ENCODE data around the gene LFNG.

LFNG gene

DNA sequence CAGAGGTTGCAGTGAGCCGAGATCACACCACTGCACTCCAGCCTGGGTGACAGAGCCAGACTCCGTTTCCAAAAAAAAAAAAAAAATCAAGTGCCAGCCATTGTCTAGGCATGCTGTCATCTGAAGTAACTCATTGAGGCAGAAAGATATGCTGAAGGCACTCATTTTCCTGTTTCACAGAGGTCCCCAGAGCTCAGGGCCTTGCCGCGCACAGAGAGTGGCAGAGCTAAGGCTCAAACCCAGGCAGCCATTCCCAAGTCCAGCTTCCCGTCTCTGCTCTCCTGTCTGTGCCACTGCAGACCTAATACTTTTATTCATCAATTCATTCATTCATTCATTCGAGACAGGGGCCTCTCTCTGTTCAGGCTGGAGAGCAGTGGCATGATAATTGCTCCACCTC, 46.8 kb upstream of the LFNG start:
- Histone ChIP-seq H4K12ac (ENCODE audit: low read depth, low read length) (no peak overlapping the region), H3K14ac (ENCODE audit: low read length) (no peak overlapping the region), H3K27ac (ENCODE audit: low read depth, low read length) (no peak overlapping the region), H3K9ac (ENCODE audit: low read length) (no peak overlapping the region), H4K91ac (ENCODE audit: low read depth, low read length) (no peak overlapping the region), H2BK5ac (ENCODE audit: low read depth, low read length, poor library complexity) (no peak overlapping the region), H3K79me1 (ENCODE audit: low read length) (peaks cover 5% of the 10 kb centered on the region), H4K8ac (ENCODE audit: low read depth, low read length) (no peak overlapping the region), H3K23ac (ENCODE audit: low read length) (no peak overlapping the region), H3K79me2 (ENCODE audit: control insufficient read depth, insufficient read depth, low read length, poor library complexity) (no peaks in the 10 kb centered on the region), H3K4me1 (ENCODE audit: control insufficient read depth in 1 of 2, insufficient read depth in 2 of 2, low read length in 2 of 2) (peaks cover 8 to 13% of the 10 kb centered on the region in 2 experiments), H3K18ac (ENCODE audit: low read length) (no peak overlapping the region), H2BK120ac (ENCODE audit: insufficient read depth, low read length, poor library complexity) (no peak overlapping the region), H3K27me3 (ENCODE audit: insufficient read depth, low read length) (no peaks in the 10 kb centered on the region), H3K4ac (ENCODE audit: low read depth, low read length) (no peak overlapping the region), H3K36me3 (ENCODE audit: control insufficient read depth in 1 of 2, insufficient read depth in 2 of 2, low read length in 2 of 2) (no peaks in the 10 kb centered on the region), H3K4me2 (ENCODE audit: low read length) (no peak overlapping the region), H2AFZ (ENCODE audit: insufficient read depth, low read length, poor library complexity) (no peak overlapping the region), H3K4me3 (ENCODE audit: low read depth, low read length) (no peak overlapping the region), H2BK12ac (ENCODE audit: low read length) (no peak overlapping the region), H2AK5ac (ENCODE audit: low read length) (no peak overlapping the region), H3K9me3 (ENCODE audit: insufficient read depth, low read depth, low read length) (peaks cover 4% of the 10 kb centered on the region)
- DNase-seq, result no peak
- no CpG with 5 or more reads among the region's 6 CpGs for WGBS (ENCODE audit: extremely low coverage, insufficient coverage, insufficient read length)

DNA sequence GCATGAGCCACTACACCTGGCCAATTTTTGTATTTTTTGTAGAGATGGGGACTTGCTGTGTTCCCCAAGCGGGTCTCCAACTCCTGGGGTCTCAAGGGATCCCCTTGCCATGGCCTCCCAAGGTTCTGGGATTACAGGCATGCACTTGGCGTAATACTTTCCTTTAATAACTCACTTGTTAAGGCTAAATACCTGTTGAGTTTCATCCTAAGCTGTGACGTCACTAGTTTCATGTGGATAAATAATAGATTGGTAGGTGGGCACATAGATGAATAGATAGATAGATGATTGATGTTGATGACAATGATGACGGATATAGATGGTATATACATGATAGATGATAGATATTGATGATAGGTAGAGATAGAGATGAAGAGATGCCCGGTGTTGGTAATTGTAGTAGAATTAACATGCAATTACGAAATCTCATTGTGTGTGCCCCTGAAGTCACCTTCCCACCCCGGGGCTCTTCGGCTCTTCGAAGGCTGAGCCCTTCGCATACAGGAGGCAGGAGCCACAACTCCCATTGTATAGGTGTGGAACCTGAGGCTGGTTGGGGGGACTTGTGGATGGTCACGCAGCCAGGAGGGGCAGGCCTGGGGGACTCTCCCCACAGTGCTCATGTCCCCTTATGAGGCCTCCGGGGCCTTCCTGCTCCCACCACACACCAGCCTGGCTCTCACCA, 45.9 kb upstream of the LFNG start:
- DNase-seq, result no peak
- Histone ChIP-seq H3K4ac (ENCODE audit: low read depth, low read length) (no peak overlapping the region), H4K91ac (ENCODE audit: low read depth, low read length) (no peak overlapping the region), H3K14ac (ENCODE audit: low read length) (no peak overlapping the region), H3K4me2 (ENCODE audit: low read length) (no peak overlapping the region), H3K27ac (ENCODE audit: low read depth, low read length) (no peak overlapping the region), H3K4me1 (ENCODE audit: control insufficient read depth in 1 of 2, insufficient read depth in 2 of 2, low read length in 2 of 2) (peaks cover 8% of the 10 kb centered on the region in 2 experiments), H3K79me1 (ENCODE audit: low read length) (peaks cover 5% of the 10 kb centered on the region), H3K18ac (ENCODE audit: low read length) (no peak overlapping the region), H3K9me3 (ENCODE audit: insufficient read depth, low read depth, low read length) (peaks cover 4% of the 10 kb centered on the region), H3K9ac (ENCODE audit: low read length) (no peak overlapping the region), H4K12ac (ENCODE audit: low read depth, low read length) (no peak overlapping the region), H3K4me3 (ENCODE audit: low read depth, low read length) (no peak overlapping the region), H2AK5ac (ENCODE audit: low read length) (no peak overlapping the region), H2BK120ac (ENCODE audit: insufficient read depth, low read length, poor library complexity) (no peak overlapping the region), H2BK5ac (ENCODE audit: low read depth, low read length, poor library complexity) (no peak overlapping the region), H3K36me3 (ENCODE audit: control insufficient read depth in 1 of 2, insufficient read depth in 2 of 2, low read length in 2 of 2) (no peaks in the 10 kb centered on the region), H4K8ac (ENCODE audit: low read depth, low read length) (no peak overlapping the region), H2AFZ (ENCODE audit: insufficient read depth, low read length, poor library complexity) (no peak overlapping the region), H3K79me2 (ENCODE audit: control insufficient read depth, insufficient read depth, low read length, poor library complexity) (no peaks in the 10 kb centered on the region), H3K23ac (ENCODE audit: low read length) (no peak overlapping the region), H2BK12ac (ENCODE audit: low read length) (no peak overlapping the region), H3K27me3 (ENCODE audit: insufficient read depth, low read length) (no peaks in the 10 kb centered on the region)
- 100% methylated on average over 2 of the region's 12 CpGs for WGBS (ENCODE audit: extremely low coverage, insufficient coverage, insufficient read length)

DNA sequence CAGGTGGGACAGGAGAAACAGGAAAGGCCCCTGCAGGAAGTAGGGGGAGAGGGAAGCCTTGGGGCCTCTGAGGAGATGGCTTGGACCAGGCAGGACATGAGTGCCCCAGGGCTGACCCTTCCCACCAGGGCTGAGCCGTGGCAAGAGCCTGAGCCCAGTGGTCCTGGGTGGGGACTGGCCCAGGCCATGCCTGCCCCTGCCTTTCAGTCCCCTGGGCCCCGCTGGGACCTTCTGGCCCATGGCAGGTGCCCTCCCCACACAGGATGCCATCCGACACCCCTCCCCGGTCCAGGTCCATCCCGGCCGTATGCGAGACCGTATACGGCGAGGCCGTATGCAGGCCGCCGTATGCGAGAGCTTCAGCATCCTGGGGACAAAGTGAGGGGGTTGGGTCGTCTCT, 45.4 kb upstream of the LFNG start:
- H3K79me2 ChIP-seq (ENCODE audit: control insufficient read depth, insufficient read depth, low read length, poor library complexity), result no peaks in the 10 kb centered on the region
- no peak overlapping the region for H3K4me3 ChIP-seq (ENCODE audit: low read depth, low read length)
- peaks cover 4% of the 10 kb centered on the region for H3K9me3 ChIP-seq (ENCODE audit: insufficient read depth, low read depth, low read length)
- H2BK5ac ChIP-seq (ENCODE audit: low read depth, low read length, poor library complexity), result no peak overlapping the region
- H3K27ac ChIP-seq (ENCODE audit: low read depth, low read length), result no peak overlapping the region
- H2BK12ac ChIP-seq (ENCODE audit: low read length), result no peak overlapping the region
- WGBS (ENCODE audit: extremely low coverage, insufficient coverage, insufficient read length), result no CpG with 5 or more reads among the region's 15 CpGs
- H3K36me3 ChIP-seq (ENCODE audit: control insufficient read depth in 1 of 2, insufficient read depth in 2 of 2, low read length in 2 of 2), result no peaks in the 10 kb centered on the region
- no peak overlapping the region for H3K4me2 ChIP-seq (ENCODE audit: low read length)
- H3K4me1 ChIP-seq (ENCODE audit: control insufficient read depth in 1 of 2, insufficient read depth in 2 of 2, low read length in 2 of 2), result peaks cover 8% of the 10 kb centered on the region in 2 experiments
- DNase-seq, result no peak
- no peak overlapping the region for H4K91ac ChIP-seq (ENCODE audit: low read depth, low read length)
- H4K8ac ChIP-seq (ENCODE audit: low read depth, low read length), result no peak overlapping the region
- H3K9ac ChIP-seq (ENCODE audit: low read length), result no peak overlapping the region
- H3K23ac ChIP-seq (ENCODE audit: low read length), result no peak overlapping the region
- H2AK5ac ChIP-seq (ENCODE audit: low read length), result no peak overlapping the region
- no peaks in the 10 kb centered on the region for H3K27me3 ChIP-seq (ENCODE audit: insufficient read depth, low read length)
- no peak overlapping the region for H2BK120ac ChIP-seq (ENCODE audit: insufficient read depth, low read length, poor library complexity)
- no peak overlapping the region for H3K18ac ChIP-seq (ENCODE audit: low read length)
- H3K79me1 ChIP-seq (ENCODE audit: low read length), result peaks cover 5% of the 10 kb centered on the region
- H2AFZ ChIP-seq (ENCODE audit: insufficient read depth, low read length, poor library complexity), result no peak overlapping the region
- H4K12ac ChIP-seq (ENCODE audit: low read depth, low read length), result no peak overlapping the region
- H3K4ac ChIP-seq (ENCODE audit: low read depth, low read length), result no peak overlapping the region
- no peak overlapping the region for H3K14ac ChIP-seq (ENCODE audit: low read length)

DNA sequence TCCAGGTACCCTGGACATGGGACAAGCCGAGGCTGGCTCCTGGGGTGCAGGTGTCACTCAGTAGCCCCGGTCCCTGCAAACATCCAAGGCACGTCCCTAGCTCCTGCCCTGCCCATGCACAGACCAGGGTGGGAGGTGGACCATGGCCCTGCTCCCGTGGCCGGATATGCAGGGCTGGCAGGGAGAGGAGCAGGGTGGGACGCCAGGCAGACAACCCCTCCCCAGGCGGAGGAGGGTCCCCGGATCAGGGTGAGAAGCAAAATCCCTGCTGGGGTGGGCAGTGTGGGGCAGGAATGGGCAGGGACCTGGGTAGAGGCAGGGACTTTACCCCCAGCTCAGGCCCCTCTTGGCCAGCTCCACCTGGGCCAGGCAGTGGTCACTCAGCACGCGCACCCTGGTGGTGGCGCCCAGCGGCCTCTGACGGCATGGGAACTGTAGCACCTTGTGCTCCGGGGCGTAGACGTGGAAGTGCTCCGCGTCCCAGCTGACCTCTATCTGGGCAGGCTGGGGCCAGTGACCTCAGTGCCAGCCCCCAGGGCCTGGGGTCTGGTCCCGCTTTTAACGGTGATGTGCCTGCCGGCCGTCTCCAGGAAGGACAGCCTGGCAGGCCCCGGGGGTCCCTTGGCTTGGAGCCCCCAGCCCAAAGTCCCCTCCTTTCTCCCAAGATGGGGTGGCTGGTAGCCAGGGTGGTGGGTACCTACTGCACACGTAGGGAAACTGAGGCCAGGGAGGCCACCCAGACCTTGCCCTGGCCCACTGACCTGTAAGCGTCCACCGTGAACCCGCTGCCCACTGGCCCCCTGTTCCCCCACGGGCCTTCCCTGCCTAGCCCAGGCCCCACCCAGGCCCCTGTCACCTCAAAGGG, 44.5 kb upstream of the LFNG start:
- no peaks in the 10 kb centered on the region for H3K36me3 ChIP-seq (ENCODE audit: control insufficient read depth in 1 of 2, insufficient read depth in 2 of 2, low read length in 2 of 2)
- H3K9me3 ChIP-seq (ENCODE audit: insufficient read depth, low read depth, low read length), result peaks cover 4% of the 10 kb centered on the region
- H3K18ac ChIP-seq (ENCODE audit: low read length), result no peak overlapping the region
- WGBS (ENCODE audit: extremely low coverage, insufficient coverage, insufficient read length), result no CpG with 5 or more reads among the region's 28 CpGs
- peaks cover 8% of the 10 kb centered on the region in 2 experiments for H3K4me1 ChIP-seq (ENCODE audit: control insufficient read depth in 1 of 2, insufficient read depth in 2 of 2, low read length in 2 of 2)
- H3K4me3 ChIP-seq (ENCODE audit: low read depth, low read length), result no peak overlapping the region
- H2BK120ac ChIP-seq (ENCODE audit: insufficient read depth, low read length, poor library complexity), result no peak overlapping the region
- peaks cover 5% of the 10 kb centered on the region for H3K79me1 ChIP-seq (ENCODE audit: low read length)
- no peak overlapping the region for H2BK12ac ChIP-seq (ENCODE audit: low read length)
- no peak overlapping the region for H3K4ac ChIP-seq (ENCODE audit: low read depth, low read length)
- H3K4me2 ChIP-seq (ENCODE audit: low read length), result no peak overlapping the region
- H3K23ac ChIP-seq (ENCODE audit: low read length), result no peak overlapping the region
- H4K12ac ChIP-seq (ENCODE audit: low read depth, low read length), result no peak overlapping the region
- H3K9ac ChIP-seq (ENCODE audit: low read length), result no peak overlapping the region
- no peaks in the 10 kb centered on the region for H3K79me2 ChIP-seq (ENCODE audit: control insufficient read depth, insufficient read depth, low read length, poor library complexity)
- no peak overlapping the region for H2AFZ ChIP-seq (ENCODE audit: insufficient read depth, low read length, poor library complexity)
- H3K27ac ChIP-seq (ENCODE audit: low read depth, low read length), result no peak overlapping the region
- H3K27me3 ChIP-seq (ENCODE audit: insufficient read depth, low read length), result no peaks in the 10 kb centered on the region
- no peak overlapping the region for H2AK5ac ChIP-seq (ENCODE audit: low read length)
- H2BK5ac ChIP-seq (ENCODE audit: low read depth, low read length, poor library complexity), result no peak overlapping the region
- no peak overlapping the region for H4K8ac ChIP-seq (ENCODE audit: low read depth, low read length)
- no peak overlapping the region for H4K91ac ChIP-seq (ENCODE audit: low read depth, low read length)
- DNase-seq, result peak in 1 of 2 donors; percentile 16
- no peak overlapping the region for H3K14ac ChIP-seq (ENCODE audit: low read length)
